AG04449 (cell line): ENCODE results near the gene SRGAP1.

Experiments
- CTCF ChIA-PET: fragments of 350-600 bp; formaldehyde crosslinking; extraction: SDS; loops from one replicate; lab custom pipeline; 2021; ENCODE audit warnings: antibody characterized with exemption; lab: Yijun Ruan, JAX
- POLR2A ChIA-PET: fragments of 400-600, 350-600 bp; formaldehyde crosslinking; extraction: SDS; loops from one replicate; lab custom pipeline; 2020; ENCODE audit warnings: antibody characterized with exemption, inconsistent platforms; lab: Yijun Ruan, JAX
- DNase-seq: peaks from one replicate; pipeline ENCODE4 v3.0.0-alpha.2; 2010; ENCODE audit warnings: low read depth, low spot score
- H3K4me3 ChIP-seq: 2 replicates; pipeline ENCODE4 v1.5.1; 2011; ENCODE audit warnings: low read depth, mild to moderate bottlenecking, control low read depth, low read length
- TF ChIP-seq, protein P1 (sequence below): IDR thresholded peaks from one replicate; pipeline ENCODE4 v1.5.1; 2011; ENCODE audit warnings: mild to moderate bottlenecking, moderate library complexity, low read length, control low read depth, inconsistent platforms; ENCODE audit not compliant: insufficient read depth; ENCODE audit errors: missing control alignments

Gene SRGAP1

DNA sequence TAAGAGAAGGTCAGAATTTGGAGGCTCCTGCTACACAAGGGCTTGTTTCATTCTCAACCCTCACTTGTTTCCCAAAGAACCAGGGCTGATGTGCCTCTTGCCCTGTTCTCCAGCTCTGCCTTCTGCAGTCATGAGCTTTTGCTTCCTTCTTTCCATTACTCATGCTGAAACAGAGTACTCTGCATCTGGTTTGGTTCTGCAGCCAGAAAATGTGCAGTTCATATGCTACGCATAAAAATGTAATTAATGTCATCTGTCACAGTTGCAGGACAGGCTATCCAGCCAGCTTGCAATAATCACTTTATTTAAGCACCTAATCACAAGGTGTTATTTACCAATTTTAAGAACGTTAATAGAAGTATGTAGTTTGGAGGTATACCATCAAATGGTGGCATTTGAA, 150.2 kb downstream of the SRGAP1 start:
- H3K4me3 ChIP-seq, result no peak overlapping the region
- CTCF ChIA-PET, result interaction anchor here (0.7 to 1.7 kb wide), 6 partner anchors 13 to 155 kb away, joined by 3 to 5 read pairs (median 3); partner anchors contain the start of gene SRGAP1
- POLR2A ChIA-PET, result no interaction called here
- DNase-seq, result no peak
- TF ChIP-seq, protein P1, sequence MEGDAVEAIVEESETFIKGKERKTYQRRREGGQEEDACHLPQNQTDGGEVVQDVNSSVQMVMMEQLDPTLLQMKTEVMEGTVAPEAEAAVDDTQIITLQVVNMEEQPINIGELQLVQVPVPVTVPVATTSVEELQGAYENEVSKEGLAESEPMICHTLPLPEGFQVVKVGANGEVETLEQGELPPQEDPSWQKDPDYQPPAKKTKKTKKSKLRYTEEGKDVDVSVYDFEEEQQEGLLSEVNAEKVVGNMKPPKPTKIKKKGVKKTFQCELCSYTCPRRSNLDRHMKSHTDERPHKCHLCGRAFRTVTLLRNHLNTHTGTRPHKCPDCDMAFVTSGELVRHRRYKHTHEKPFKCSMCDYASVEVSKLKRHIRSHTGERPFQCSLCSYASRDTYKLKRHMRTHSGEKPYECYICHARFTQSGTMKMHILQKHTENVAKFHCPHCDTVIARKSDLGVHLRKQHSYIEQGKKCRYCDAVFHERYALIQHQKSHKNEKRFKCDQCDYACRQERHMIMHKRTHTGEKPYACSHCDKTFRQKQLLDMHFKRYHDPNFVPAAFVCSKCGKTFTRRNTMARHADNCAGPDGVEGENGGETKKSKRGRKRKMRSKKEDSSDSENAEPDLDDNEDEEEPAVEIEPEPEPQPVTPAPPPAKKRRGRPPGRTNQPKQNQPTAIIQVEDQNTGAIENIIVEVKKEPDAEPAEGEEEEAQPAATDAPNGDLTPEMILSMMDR, result no peak

DNA sequence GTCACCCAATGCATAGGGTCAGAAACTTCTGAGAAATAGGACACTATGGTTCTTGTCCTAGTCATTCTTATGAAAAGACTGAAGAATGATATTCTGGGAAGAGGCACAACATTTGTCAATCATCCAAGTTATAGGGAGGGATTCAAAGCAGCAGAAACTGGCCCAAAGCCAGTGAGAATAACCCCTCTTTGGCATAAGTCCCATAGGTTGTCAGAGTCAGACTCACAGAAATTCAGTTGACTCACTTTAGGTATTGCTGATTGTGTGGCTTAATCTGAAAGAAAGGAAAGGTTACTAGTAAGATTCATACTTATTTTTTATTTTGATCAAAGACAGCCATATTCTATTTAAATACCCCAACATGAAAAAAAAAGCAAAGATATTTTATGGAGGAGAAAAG, 151.0 kb downstream of the SRGAP1 start:
- no peak for DNase-seq
- TF ChIP-seq, protein P1, result no peak
- H3K4me3 ChIP-seq, result no peak overlapping the region
- CTCF ChIA-PET, result interaction anchor here (0.6 to 1.6 kb wide), 4 partner anchors 12 to 151 kb away, joined by 3 to 5 read pairs (median 4); partner anchors contain the start of gene SRGAP1
- POLR2A ChIA-PET, result no interaction called here

DNA sequence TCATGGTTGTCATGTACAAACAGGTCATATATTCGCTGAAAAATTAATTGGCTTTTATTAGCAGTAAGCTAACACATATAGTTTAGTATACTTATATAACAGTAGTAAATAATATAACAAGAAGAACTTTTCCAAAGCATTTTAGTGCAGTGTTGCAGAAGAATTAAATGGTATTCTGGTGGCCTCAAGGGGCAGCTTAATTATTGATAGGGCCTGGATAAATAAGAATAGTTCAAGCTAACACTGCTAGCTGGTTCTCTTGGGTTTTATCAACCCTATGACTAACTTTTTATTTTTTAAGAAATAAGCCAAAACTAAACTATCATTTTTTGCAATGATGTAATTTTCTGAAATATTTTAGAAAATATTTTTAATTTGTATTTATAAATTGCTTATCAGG, 152.1 kb downstream of the SRGAP1 start:
- ChIA-PET POLR2A (no interaction called here), CTCF (interaction anchor here (1.3 kb wide), 1 partner anchor 152 kb away, joined by 3 read pairs; the partner anchor contains the start of gene SRGAP1)
- TF ChIP-seq, protein P1, result no peak
- no peak overlapping the region for H3K4me3 ChIP-seq
- no peak for DNase-seq

DNA sequence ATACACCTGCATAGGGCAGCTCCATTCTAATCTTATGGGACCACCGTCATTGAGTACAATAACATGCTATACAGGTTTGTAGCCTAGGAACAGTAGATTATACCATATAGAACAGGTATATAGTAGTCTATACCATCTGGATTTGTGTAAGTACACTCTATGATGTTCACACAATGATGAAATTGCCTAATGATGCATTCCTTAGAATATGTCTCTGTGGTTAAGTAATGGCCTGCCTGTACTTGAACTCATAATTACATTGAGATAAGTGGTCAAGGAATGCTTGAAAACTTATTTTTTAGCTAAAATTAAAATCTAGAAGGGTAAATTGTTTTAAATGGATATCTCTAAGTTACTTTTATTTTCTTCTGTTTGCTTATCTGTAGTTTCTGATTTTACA, 152.7 kb downstream of the SRGAP1 start:
- H3K4me3 ChIP-seq, result no peak overlapping the region
- CTCF ChIA-PET, result interaction anchor here (1.0 kb wide), 1 partner anchor 9 kb away, joined by 3 read pairs; no protein-coding TSS in a partner anchor
- DNase-seq, result no peak
- TF ChIP-seq, protein P1, result no peak
- POLR2A ChIA-PET, result no interaction called here

DNA sequence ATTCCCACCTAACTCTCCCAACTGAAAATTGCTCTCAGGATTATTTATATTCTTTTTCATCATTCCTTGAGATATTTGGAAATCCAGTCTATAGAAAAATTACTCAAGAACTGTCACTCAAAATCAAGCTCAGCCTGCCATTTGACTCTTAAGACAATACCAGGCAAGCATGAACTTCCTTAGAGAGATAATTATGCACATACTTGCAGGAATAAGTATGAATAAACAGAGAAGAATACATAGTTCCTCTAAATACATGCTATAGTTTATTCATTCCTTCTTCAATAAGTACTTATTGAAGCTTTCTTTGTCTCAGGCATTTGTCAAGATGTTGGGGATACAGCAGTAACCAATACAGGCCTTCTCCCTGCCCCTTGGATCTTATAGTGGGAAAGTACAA, 154.1 kb downstream of the SRGAP1 start:
- H3K4me3 ChIP-seq, result no peak overlapping the region
- ChIA-PET CTCF (no interaction called here), POLR2A (no interaction called here)
- DNase-seq, result no peak
- TF ChIP-seq, protein P1, result no peak

DNA sequence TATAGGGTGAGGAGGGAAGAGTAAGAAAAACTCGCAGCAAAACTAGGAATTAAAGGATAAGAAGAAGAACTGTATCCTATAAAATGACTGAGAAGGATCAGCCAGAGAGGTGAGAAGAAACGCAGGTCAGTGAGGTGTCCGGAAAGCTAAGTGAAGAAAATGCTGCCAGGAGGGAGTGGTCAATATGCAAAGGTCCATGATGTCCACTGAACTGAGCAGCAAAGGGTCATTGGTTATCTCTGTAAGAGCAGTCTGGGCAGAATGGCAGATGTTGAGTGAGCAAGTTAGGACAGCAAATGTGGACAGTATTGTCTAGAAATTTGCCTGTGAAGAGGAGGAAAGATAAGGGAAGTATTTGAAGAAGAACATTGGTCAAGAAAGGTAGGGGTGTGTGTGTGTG, 155.4 kb downstream of the SRGAP1 start:
- DNase-seq, result no peak
- TF ChIP-seq, protein P1, result no peak
- H3K4me3 ChIP-seq, result no peak overlapping the region
- ChIA-PET CTCF (no interaction called here), POLR2A (no interaction called here)
